Fibroblast of pulmonary artery (primary cell): ENCODE measurements around the gene RHOJ.

Source experiments
- DNase-seq: peaks from one replicate; pipeline ENCODE4 v3.0.0-alpha.2; 2010; ENCODE audit warnings: low read depth
- H3K4me3 ChIP-seq: replicated peaks from 2 replicates; pipeline ENCODE4 v1.5.1; 2011; ENCODE audit warnings: low read depth, mild to moderate bottlenecking, control low read depth, low read length, moderate library complexity
- TF ChIP-seq, protein P1 (sequence below): IDR thresholded peaks from 2 replicates; pipeline ENCODE4 v1.5.1; 2011; ENCODE audit warnings: mild to moderate bottlenecking, control low read depth, low read length, inconsistent platforms; ENCODE audit errors: missing control alignments

Gene RHOJ

DNA sequence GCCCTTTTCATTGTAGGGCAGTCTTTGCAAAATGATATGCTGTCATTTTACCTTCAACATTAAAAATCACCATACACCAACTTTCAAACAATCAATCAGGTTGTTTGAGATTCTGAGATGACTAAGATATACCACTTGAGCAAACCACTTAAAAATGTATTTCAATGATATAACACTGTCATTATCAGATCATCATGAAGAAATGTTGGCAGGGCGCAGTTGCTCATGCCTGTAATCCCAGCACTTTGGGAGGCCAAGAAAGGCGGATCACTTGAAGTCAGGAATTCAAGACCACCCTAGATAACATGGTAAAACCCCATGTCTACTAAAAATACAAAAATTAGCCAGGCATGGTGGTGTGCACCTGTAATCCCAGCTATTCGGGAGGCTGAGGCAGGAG lies 13.0 kb upstream of the RHOJ start:
- TF ChIP-seq, protein P1, sequence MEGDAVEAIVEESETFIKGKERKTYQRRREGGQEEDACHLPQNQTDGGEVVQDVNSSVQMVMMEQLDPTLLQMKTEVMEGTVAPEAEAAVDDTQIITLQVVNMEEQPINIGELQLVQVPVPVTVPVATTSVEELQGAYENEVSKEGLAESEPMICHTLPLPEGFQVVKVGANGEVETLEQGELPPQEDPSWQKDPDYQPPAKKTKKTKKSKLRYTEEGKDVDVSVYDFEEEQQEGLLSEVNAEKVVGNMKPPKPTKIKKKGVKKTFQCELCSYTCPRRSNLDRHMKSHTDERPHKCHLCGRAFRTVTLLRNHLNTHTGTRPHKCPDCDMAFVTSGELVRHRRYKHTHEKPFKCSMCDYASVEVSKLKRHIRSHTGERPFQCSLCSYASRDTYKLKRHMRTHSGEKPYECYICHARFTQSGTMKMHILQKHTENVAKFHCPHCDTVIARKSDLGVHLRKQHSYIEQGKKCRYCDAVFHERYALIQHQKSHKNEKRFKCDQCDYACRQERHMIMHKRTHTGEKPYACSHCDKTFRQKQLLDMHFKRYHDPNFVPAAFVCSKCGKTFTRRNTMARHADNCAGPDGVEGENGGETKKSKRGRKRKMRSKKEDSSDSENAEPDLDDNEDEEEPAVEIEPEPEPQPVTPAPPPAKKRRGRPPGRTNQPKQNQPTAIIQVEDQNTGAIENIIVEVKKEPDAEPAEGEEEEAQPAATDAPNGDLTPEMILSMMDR: no peak
- no peak for DNase-seq
- H3K4me3 ChIP-seq: no peak overlapping the region

DNA sequence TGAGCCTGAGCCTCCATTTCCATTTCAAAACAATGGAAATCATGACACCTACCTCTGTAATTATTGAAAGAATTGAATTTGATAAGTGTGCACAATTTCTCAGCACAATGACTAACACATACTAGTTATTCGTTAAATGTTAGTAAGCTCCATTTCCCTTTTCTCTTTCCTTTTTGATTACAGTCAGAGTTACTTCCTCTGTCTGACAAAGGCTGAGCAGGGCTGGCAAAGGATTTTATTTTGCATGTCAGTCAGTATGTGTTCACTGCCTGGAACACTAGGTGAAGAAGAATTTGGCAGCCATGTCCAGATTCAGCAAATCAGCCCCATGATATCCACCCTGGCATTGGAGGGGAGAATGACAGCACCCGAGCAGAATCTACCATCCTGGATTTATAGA lies 12.2 kb upstream of the RHOJ start:
- no peak overlapping the region for H3K4me3 ChIP-seq
- TF ChIP-seq, protein P1: no peak
- DNase-seq: peak; percentile 66

DNA sequence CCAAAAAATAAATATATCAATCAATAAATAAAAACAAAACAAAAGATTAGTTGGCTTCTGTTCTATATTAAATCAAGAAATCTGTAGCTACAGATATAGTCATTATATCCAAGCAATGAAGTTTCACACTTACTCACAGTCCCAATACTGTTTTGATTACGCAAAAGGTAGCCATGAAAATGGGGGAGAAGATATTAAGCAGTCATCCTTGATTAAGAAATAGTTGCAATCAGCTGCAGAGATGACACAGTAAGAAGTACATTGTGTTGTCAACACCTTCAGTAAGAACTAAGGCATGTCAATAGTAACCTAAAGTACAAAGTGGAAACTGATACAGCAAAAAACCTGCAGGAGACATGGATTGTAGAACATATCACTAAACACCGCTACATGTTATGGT lies 11.0 kb upstream of the RHOJ start:
- no peak overlapping the region for H3K4me3 ChIP-seq
- DNase-seq: no peak
- TF ChIP-seq, protein P1: no peak

- TF ChIP-seq, protein P1: no peak
- DNase-seq: no peak
- no peak overlapping the region for H3K4me3 ChIP-seq
These were observed 4.1 kb upstream of the RHOJ start for GRCh38 chr14:63200035-63200740.

- DNase-seq: no peak
- TF ChIP-seq, protein P1: no peak
- H3K4me3 ChIP-seq: no peak overlapping the region
These were observed 3.5 kb upstream of the RHOJ start for GRCh38 chr14:63200767-63201166.

DNA sequence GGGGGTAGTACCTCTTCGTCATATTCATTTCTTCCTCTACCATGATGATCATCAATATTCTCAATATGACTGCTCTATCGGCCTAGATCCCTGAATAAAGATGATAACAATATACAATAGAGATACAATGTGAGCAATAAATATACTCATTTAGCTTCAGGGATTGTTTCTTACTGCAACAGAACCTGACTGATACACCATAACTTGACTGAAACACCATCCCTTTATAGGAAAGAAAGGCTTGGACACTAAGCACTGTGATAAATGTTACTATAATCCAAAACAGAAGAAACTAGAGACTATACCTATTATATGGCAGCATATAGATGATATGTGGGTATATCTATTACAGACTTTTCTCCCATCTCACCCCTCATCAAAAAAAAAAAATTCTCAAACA lies 1.2 kb upstream of the RHOJ start:
- no peak for DNase-seq
- TF ChIP-seq, protein P1: no peak
- no peak overlapping the region for H3K4me3 ChIP-seq
